H1 (cell line): ENCODE data around the gene CYP2W1. TPM values are rescaled to one million over a fixed set of nuclear protein-coding genes. Genes with fewer than 3 reads are reported as not detected.

Source experiments
- BCL11A ChIP-seq, 2 experiments: IDR thresholded peaks; one replicate each; pipeline ENCODE4 v1.6.1; 2011; ENCODE audit warnings: low read depth in 2 of 2, low read length in 2 of 2, mild to moderate bottlenecking in 2 of 2
- BRCA1 ChIP-seq: IDR thresholded peaks from 2 replicates; pipeline ENCODE4 v1.6.1; 2012; ENCODE audit warnings: low read depth, low read length, improper control_type of control experiment
- EGR1 ChIP-seq: IDR thresholded peaks from 2 replicates; pipeline ENCODE4 v1.6.1; 2011; ENCODE audit warnings: low read depth, low read length, borderline replicate concordance
- EZH2 ChIP-seq: fragments of 200-600 bp; sonication (generic); IDR thresholded peaks from 2 replicates; pipeline ENCODE4 v1.7.1; 2012; ENCODE audit warnings: low read depth, mild to moderate bottlenecking, moderate library complexity, low read length, inconsistent platforms; ENCODE audit not compliant: severe bottlenecking
- FOSL1 ChIP-seq: IDR thresholded peaks from 2 replicates; pipeline ENCODE4 v1.6.1; 2011; ENCODE audit warnings: mild to moderate bottlenecking, low read depth, low read length, moderate library complexity; ENCODE audit not compliant: insufficient read depth
- POLR2A ChIP-seq, 2 experiments: IDR thresholded peaks; 1 replicate in 1 of 2; 2 replicates in 1 of 2; pipeline ENCODE4 v1.6.1; 2011; ENCODE audit warnings: low read depth in 2 of 2, low read length in 2 of 2, mild to moderate bottlenecking in 2 of 2; ENCODE audit errors: control extremely low read depth in 1 of 2
- RFX5 ChIP-seq: IDR thresholded peaks from 2 replicates; pipeline ENCODE4 v1.6.1; 2011; ENCODE audit warnings: low read depth, low read length, improper control_type of control experiment, borderline replicate concordance
- RNF2 ChIP-seq: fragments of 200-900, 300-1000 bp; sonication (generic); IDR thresholded peaks from 2 replicates; pipeline ENCODE4 v1.7.1; 2016; ENCODE audit warnings: borderline replicate concordance, low read depth, mild to moderate bottlenecking, antibody characterized with exemption, low read length; ENCODE audit not compliant: poor library complexity, severe bottlenecking; ENCODE audit errors: missing control alignments
- SP2 ChIP-seq: IDR thresholded peaks from 2 replicates; pipeline ENCODE4 v1.6.1; 2012; ENCODE audit warnings: mild to moderate bottlenecking, low read length, inconsistent platforms
- SP4 ChIP-seq: IDR thresholded peaks from 2 replicates; pipeline ENCODE4 v1.6.1; 2012; ENCODE audit warnings: low read length, inconsistent platforms
- TCF12 ChIP-seq: IDR thresholded peaks from 2 replicates; pipeline ENCODE4 v1.6.1; 2011; ENCODE audit warnings: low read depth, mild to moderate bottlenecking, low read length
- polyA plus RNA-seq, 7 experiments: library from polyadenylated mRNA; depleted of rRNA in 3 of 7; stranded (reverse) in 5 of 7; unstranded in 2 of 7; fragments of >200 nt in 5 of 7; fragments of 200-250 nt in 2 of 7; gene quantifications; 1 replicate in 5 of 7; 2 replicates in 1 of 7; 4 replicates in 1 of 7; pipeline versions ENCODE4 v1.2.1 to v1.2.3, GENCODE V29; 2011 to 2013; ENCODE audit warnings: missing spikeins in 2 of 7, mixed read lengths in 2 of 7
- total RNA-seq: library from RNA; stranded (reverse); fragmentation: NEBNext Ultra II Directional; extraction: Animal tissue kit (Norgen Biotek cat#: 25700); gene quantifications from 2 replicates; pipeline ENCODE4 v1.2.1, GENCODE V29; 2021

Gene CYP2W1
- total and polyA plus RNA-seq, 2 of the 8 experiments (the other 6 are each of a cell fraction or from before 2014, with no cell fraction given), result not detected

DNA sequence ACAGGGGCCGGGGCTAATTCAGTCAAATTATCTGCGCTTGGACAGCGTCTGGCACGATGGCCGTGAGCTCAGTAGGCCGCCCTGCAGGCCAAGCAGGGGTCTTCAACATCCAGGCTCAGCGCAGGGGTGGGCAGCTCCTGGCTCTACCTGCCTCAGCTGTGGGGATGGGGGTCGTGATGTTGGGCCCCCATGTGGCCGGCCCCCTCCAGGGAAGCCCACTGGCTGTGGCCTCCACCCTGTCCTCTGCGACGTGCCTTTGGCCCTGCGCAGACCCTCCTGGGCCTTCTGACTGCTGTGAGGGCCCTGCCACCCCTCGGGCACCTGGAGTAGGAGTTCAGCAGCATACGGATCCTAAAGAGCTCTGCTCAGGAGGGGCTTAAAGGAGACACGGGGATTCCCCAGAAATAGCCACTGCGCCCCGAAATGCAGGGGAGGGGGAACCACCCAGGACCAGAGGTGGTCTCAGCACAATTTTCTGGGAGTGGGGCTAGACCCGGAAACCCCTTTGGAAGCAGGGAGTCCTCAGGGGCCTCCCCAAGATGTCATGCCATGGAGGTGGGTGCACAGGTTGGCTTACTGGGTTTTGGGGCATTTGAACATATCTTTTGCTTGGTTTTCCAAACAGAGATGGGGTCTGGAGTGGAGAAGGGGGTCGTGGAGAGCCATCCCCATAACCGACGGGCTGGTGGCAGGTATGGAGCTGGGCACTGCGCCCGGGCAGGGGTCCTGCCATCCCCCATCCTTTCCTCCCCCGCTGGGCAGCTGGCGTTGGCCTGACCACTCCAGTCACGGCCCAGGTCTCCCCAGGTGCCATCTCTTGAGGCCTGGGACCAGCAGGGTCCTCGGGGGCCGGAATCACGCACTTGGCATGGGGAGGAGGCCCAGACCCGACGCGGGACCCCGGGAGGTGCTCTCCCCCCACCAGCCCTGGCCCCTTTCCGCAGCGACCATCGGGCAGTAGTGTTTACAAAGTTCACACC, 24.5 kb upstream of the CYP2W1 start (continued):
- TF ChIP-seq RNF2 (no peak), SP4 (no peak), TCF12 (no peak), EZH2 (no peak), SP2 (no peak), FOSL1 (no peak), EGR1 (no peak), RFX5 (no peak), BCL11A (IDR thresholded peaks at IDR 0.05; ENCODE audit: low read depth in 2 of 2, low read length in 2 of 2) (no peak), POLR2A (IDR thresholded peaks at IDR 0.05; ENCODE audit: control extremely low read depth in 1 of 2, low read depth in 2 of 2, low read length in 2 of 2) (no peak), BRCA1 (no peak)
- TF ChIP-seq, all 59 proteins: peak for 0
